Calu3 (cell line): ENCODE results near the gene ADM. TPM values are rescaled to one million over a fixed set of nuclear protein-coding genes. Genes with fewer than 3 reads are reported as not detected.

Experiments used
- BruUV-seq: library from RNA; stranded (reverse); fragments of 400-500 nt; replicated peaks from 2 replicates; lab custom pipeline; 2021; lab: Mats Ljungman, UMichigan
- CTCF ChIA-PET: fragments of 300-600 bp; sonication (Branson Sonifier 250); formaldehyde crosslinking; loops from one replicate; lab custom pipeline; 2022; ENCODE audit warnings: antibody characterized with exemption; lab: Charles Lee
- DNase-seq: peaks from one replicate; pipeline ENCODE4 v3.0.0; 2022
- H3K27ac Mint-ChIP-seq: one replicate; pipeline ENCODE4 v1.8.0; 2022; ENCODE audit warnings: mixed read lengths; ENCODE audit not compliant: unreplicated experiment
- H3K27me3 Mint-ChIP-seq: one replicate; pipeline ENCODE4 v1.8.0; 2022; ENCODE audit warnings: mixed read lengths; ENCODE audit not compliant: unreplicated experiment
- H3K36me3 Mint-ChIP-seq: one replicate; pipeline ENCODE4 v1.8.0; 2022; ENCODE audit warnings: mild to moderate bottlenecking, moderate library complexity, mixed read lengths; ENCODE audit not compliant: insufficient read depth, unreplicated experiment
- H3K4me1 Mint-ChIP-seq: one replicate; pipeline ENCODE4 v1.8.0; 2022; ENCODE audit warnings: mild to moderate bottlenecking, low read depth, mixed read lengths; ENCODE audit not compliant: unreplicated experiment
- H3K4me3 Mint-ChIP-seq: one replicate; pipeline ENCODE4 v1.8.0; 2022; ENCODE audit warnings: mild to moderate bottlenecking, low read depth, moderate library complexity, mixed read lengths; ENCODE audit not compliant: unreplicated experiment
- H3K9me3 Mint-ChIP-seq: one replicate; pipeline ENCODE4 v1.8.0; 2022; ENCODE audit warnings: low read depth, mixed read lengths; ENCODE audit not compliant: unreplicated experiment
- intact Hi-C: fragments of 100-400 bp; cut with micrococcal nuclease; formaldehyde crosslinking; loops from one replicate; pipeline ENCODE4 v1.10.0; 2022; ENCODE audit not compliant: unreplicated experiment
- total RNA-seq: library from RNA; stranded (reverse); gene quantifications from 2 replicates; pipeline ENCODE4 v1.2.3, GENCODE V29; 2022
- TF ChIP-seq, protein P1 (sequence below): fragments of 200-600 bp; IDR thresholded peaks from one replicate; pipeline ENCODE4 v1.8.0; 2022; ENCODE audit warnings: antibody characterized with exemption; ENCODE audit not compliant: unreplicated experiment

The ADM gene
- total RNA-seq, 1 experiment from 2014 or later = 2.0 TPM

DNA sequence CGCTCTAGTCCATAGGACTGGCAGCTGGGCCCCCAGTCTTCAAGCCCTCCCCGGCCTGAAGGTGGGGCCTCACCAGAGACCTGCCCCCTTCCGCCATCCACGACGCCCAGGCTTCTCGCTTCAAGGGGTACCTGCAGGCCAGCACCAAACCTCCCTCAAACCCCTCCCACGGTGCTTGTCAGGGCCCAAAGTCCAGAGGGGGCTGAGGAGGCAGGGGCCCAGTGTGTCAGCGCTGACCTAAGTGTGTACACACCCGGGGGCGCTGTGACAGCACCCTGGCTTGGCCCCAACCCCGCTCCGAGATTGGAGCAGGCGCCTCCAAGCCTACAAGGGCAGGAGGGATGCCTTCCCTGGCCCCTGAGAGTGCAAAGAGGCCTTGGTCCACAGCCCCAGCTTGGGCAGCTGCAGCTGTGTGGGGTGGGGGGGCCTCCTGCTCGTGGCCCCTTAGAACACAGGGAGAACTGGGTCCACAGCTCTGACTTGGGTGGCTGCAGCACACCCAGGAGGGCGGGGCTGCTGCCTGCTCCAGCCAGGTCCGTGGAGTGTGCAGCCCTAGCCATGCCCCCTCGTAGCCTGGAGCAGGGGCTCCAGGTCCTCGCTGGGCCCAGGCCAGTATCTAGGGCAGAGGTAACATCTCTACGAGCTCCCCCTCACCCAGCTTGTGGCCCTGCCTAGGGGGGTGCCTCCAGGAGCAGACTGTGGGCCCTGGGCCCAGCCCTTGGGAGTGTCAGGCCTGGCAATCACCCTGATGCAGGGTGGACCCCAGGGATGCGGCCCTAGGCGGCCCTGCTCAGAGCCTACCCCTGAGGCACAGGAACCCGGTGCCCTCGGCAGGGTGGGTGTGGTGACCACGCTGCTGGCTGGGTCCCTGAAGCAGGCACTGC lies 15.8 kb upstream of the ADM start:
- peaks cover 4% of the 10 kb centered on the region for H3K36me3 Mint-ChIP-seq
- no peaks in the 10 kb centered on the region for H3K27me3 Mint-ChIP-seq
- TF ChIP-seq, protein P1, sequence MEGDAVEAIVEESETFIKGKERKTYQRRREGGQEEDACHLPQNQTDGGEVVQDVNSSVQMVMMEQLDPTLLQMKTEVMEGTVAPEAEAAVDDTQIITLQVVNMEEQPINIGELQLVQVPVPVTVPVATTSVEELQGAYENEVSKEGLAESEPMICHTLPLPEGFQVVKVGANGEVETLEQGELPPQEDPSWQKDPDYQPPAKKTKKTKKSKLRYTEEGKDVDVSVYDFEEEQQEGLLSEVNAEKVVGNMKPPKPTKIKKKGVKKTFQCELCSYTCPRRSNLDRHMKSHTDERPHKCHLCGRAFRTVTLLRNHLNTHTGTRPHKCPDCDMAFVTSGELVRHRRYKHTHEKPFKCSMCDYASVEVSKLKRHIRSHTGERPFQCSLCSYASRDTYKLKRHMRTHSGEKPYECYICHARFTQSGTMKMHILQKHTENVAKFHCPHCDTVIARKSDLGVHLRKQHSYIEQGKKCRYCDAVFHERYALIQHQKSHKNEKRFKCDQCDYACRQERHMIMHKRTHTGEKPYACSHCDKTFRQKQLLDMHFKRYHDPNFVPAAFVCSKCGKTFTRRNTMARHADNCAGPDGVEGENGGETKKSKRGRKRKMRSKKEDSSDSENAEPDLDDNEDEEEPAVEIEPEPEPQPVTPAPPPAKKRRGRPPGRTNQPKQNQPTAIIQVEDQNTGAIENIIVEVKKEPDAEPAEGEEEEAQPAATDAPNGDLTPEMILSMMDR = no peak
- H3K4me3 Mint-ChIP-seq = no peak overlapping the region
- H3K9me3 Mint-ChIP-seq = no peaks in the 10 kb centered on the region
- peaks cover 12% of the 10 kb centered on the region for H3K4me1 Mint-ChIP-seq
- DNase-seq = no peak
- no peak overlapping the region for H3K27ac Mint-ChIP-seq
- no TSS peak for BruUV-seq
- intact Hi-C loops = no loop called here
- CTCF ChIA-PET = interaction anchor here (1.0 to 1.2 kb wide), 2 partner anchors 16 to 18 kb away, joined by 3 read pairs; partner anchors contain the start of gene ADM

- intact Hi-C loops = no loop called here
- CTCF ChIA-PET = no interaction called here
- no peaks in the 10 kb centered on the region for H3K9me3 Mint-ChIP-seq
- H3K4me1 Mint-ChIP-seq = peaks cover 11% of the 10 kb centered on the region
- TF ChIP-seq, protein P1 = no peak
- BruUV-seq = no TSS peak
- DNase-seq = no peak
- H3K27me3 Mint-ChIP-seq = no peaks in the 10 kb centered on the region
- H3K4me3 Mint-ChIP-seq = no peak overlapping the region
- H3K27ac Mint-ChIP-seq = no peak overlapping the region
- H3K36me3 Mint-ChIP-seq = peaks cover 11% of the 10 kb centered on the region
These were observed 15.0 kb upstream of the ADM start for GRCh38 chr11:10289765-10290380.

- Mint-ChIP-seq H3K4me1 (peaks cover 12% of the 10 kb centered on the region), H3K27me3 (peaks cover 9% of the 10 kb centered on the region), H3K4me3 (peak overlapping the region; percentile 71), H3K9me3 (no peaks in the 10 kb centered on the region), H3K36me3 (peaks cover 14% of the 10 kb centered on the region), H3K27ac (no peak overlapping the region)
- TSS peak; percentile 44 for BruUV-seq
- no peak for DNase-seq
- intact Hi-C loops = no loop called here
- CTCF ChIA-PET = no interaction called here
- TF ChIP-seq, protein P1 = no peak
These were observed 12.9 kb upstream of the ADM start for GRCh38 chr11:10291801-10292638.
